Stomach (tissue), 9 donors: ENCODE results near the gene MYH6. TPM values are rescaled to one million over a fixed set of nuclear protein-coding genes. Genes with fewer than 3 reads are reported as not detected.

Experiments
- DNase-seq, 2 donors: peaks; one replicate each; pipeline versions ENCODE4 v3.0.0 to v3.0.0-alpha.2; 2013 to 2019
- H3K27ac ChIP-seq, 5 donors: fragments of 200-600 bp in 4 of 5; sonication (generic) in 4 of 5; one replicate each; pipeline ENCODE4 v1.5.1; 2013 to 2019; ENCODE audit warnings: mild to moderate bottlenecking in 1 of 5, moderate library complexity in 1 of 5
- H3K27me3 ChIP-seq, 3 donors: fragments of 200-600 bp; sonication (generic); one replicate each; pipeline ENCODE4 v1.5.1; 2017 to 2019; ENCODE audit warnings: mixed run types in 1 of 3
- H3K36me3 ChIP-seq, 4 donors: fragments of 200-600 bp; sonication (generic); 1 replicate in 3 of 4; 2 replicates in 1 of 4; pipeline ENCODE4 v1.5.1; 2016 to 2019
- H3K4me1 ChIP-seq, 4 donors: fragments of 200-600 bp; sonication (generic); one replicate each; pipeline ENCODE4 v1.5.1; 2016 to 2019
- H3K4me3 ChIP-seq, 4 donors: fragments of 200-600 bp; sonication (generic) in 3 of 4; one replicate each; pipeline ENCODE4 v1.5.1; 2016 to 2019; ENCODE audit warnings: mild to moderate bottlenecking in 1 of 4
- H3K9me3 ChIP-seq, 4 donors: fragments of 200-600 bp; sonication (generic); one replicate each; pipeline ENCODE4 v1.5.1; 2016 to 2019
- CTCF ChIP-seq, 7 experiments: fragments of 450-650 bp in 4 of 7; fragments of 200-600 bp in 3 of 7; sonication (generic) in 3 of 7; IDR thresholded peaks; one replicate each; pipeline ENCODE4 v1.5.1; 2016 to 2019; ENCODE audit warnings: antibody characterized with exemption in 7 of 7, control low read depth in 2 of 7, mild to moderate bottlenecking in 1 of 7
- EP300 ChIP-seq: sonication (generic); formaldehyde crosslinking; IDR thresholded peaks from one replicate; pipeline ENCODE4 v1.6.1; 2017; ENCODE audit warnings: antibody characterized with exemption
- POLR2A ChIP-seq, 4 donors: fragments of 450-650 bp; IDR thresholded peaks; one replicate each; pipeline ENCODE4 v1.6.1; 2016; ENCODE audit warnings: antibody characterized with exemption in 4 of 4, control low read depth in 2 of 4, mild to moderate bottlenecking in 1 of 4, moderate library complexity in 1 of 4
- POLR2AphosphoS5 ChIP-seq, 3 donors: sonication (generic); formaldehyde crosslinking; IDR thresholded peaks; one replicate each; pipeline ENCODE4 v1.6.1; 2016; ENCODE audit warnings: antibody characterized with exemption in 3 of 3
- WGBS, 5 donors: extraction: QIAGEN DNeasy Blood & Tissue Kit in 3 of 5; methylation state at CpG; one replicate each; pipeline versions ENCODE4 v1.1.5 to v1.1.7; 2013 to 2018; 5-methylcytosine and 5-hydroxymethylcytosine counted together
- intact Hi-C: fragments of 100-400 bp; cut with DNase I; formaldehyde crosslinking; loops from one replicate; pipeline ENCODE4 v1.15.1; 2023; ENCODE audit warnings: low total_unique reads
- polyA plus RNA-seq, 3 donors: library from polyadenylated mRNA; stranded (reverse); fragments of 200-250 nt; gene quantifications; one replicate each; pipeline ENCODE4 v1.2.3, GENCODE V29; 2013
- total RNA-seq, 5 donors: library from RNA; depleted of rRNA; stranded (reverse); fragments of >200 nt; gene quantifications; one replicate each; pipeline versions ENCODE4 v1.1.0 to v1.2.3, GENCODE V29; 2014 to 2016
- donor health status: healthy with polysubstance abuse.
- donor health status: Bipolar disorder and iron deficiency.
- donor health status: healthy.

The MYH6 gene
- total and polyA plus RNA-seq, 8 donors = 0.37 to 3.2 (median 0.97) TPM; not detected in 4

- DNase-seq = peak in 1 of 2 donors; percentile 24
- TF ChIP-seq POLR2A (IDR thresholded peaks at IDR 0.05) = no peak
- no peak for TF ChIP-seq CTCF (IDR thresholded peaks at IDR 0.05)
- no peak overlapping the region for H3K4me3 ChIP-seq
- 59 to 76% (median 73%) methylated on average over 6 to 9 of the region's 9 CpGs for WGBS, 5 donors
- no peaks in the 10 kb centered on the region for H3K36me3 ChIP-seq
- no peaks in the 10 kb centered on the region for H3K9me3 ChIP-seq
- H3K27me3 ChIP-seq = no peaks in the 10 kb centered on the region
- H3K27ac ChIP-seq = no peak overlapping the region
- peaks cover 0 to 14% (median 3%) of the 10 kb centered on the region in 4 donors for H3K4me1 ChIP-seq
- intact Hi-C loops = no loop called here
Measured at GRCh38 chr14:23442721-23443356, 34.8 kb upstream of the MYH6 start.

DNA sequence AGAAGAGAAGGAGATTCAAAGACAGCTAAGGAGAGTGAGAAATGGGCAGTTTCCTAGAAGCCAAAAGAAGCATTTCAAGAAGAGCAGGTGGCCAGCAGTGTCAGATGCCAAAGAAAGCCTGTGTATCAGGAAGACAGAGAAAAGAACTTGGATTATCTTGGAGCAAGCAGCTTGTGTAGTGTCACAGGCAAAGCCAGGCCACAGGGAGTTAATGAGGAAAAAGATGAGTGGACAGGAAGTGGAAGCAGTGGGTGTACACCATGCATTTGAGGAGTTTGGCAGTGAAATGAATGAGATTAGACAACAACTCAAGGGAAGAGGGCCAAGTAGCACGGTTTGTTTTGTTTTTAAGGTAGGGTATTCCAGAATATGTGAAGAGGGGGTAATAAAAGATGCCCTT lies 33.0 kb upstream of the MYH6 start:
- no peaks in the 10 kb centered on the region for H3K9me3 ChIP-seq
- TF ChIP-seq CTCF (IDR thresholded peaks at IDR 0.05) (no peak), EP300 (no peak), POLR2A (IDR thresholded peaks at IDR 0.05) (no peak), POLR2AphosphoS5 (IDR thresholded peaks at IDR 0.05) (no peak)
- H3K4me1 ChIP-seq = no peaks in the 10 kb centered on the region
- no peaks in the 10 kb centered on the region for H3K36me3 ChIP-seq
- DNase-seq = no peak
- no peak overlapping the region for H3K27ac ChIP-seq
- intact Hi-C loops = no loop called here
- H3K27me3 ChIP-seq = no peaks in the 10 kb centered on the region
- no peak overlapping the region for H3K4me3 ChIP-seq
- WGBS, 5 donors = 12 to 32% (median 17%) methylated on average over 1 of the region's 1 CpG

GRCh38 chr14:23439107-23439835 lies 31.2 kb upstream of the MYH6 start:
- intact Hi-C loops = no loop called here
- 86 to 95% (median 90%) methylated on average over 6 of the region's 6 CpGs for WGBS, 5 donors
- H3K27me3 ChIP-seq = no peaks in the 10 kb centered on the region
- no peak overlapping the region for H3K4me3 ChIP-seq
- TF ChIP-seq EP300 = no peak
- TF ChIP-seq POLR2A (IDR thresholded peaks at IDR 0.05) = no peak
- no peak for TF ChIP-seq CTCF (IDR thresholded peaks at IDR 0.05)
- no peak for TF ChIP-seq POLR2AphosphoS5 (IDR thresholded peaks at IDR 0.05)
- no peaks in the 10 kb centered on the region for H3K36me3 ChIP-seq
- H3K27ac ChIP-seq = no peak overlapping the region
- H3K4me1 ChIP-seq = no peaks in the 10 kb centered on the region
- H3K9me3 ChIP-seq = no peaks in the 10 kb centered on the region
- DNase-seq = no peak

DNA sequence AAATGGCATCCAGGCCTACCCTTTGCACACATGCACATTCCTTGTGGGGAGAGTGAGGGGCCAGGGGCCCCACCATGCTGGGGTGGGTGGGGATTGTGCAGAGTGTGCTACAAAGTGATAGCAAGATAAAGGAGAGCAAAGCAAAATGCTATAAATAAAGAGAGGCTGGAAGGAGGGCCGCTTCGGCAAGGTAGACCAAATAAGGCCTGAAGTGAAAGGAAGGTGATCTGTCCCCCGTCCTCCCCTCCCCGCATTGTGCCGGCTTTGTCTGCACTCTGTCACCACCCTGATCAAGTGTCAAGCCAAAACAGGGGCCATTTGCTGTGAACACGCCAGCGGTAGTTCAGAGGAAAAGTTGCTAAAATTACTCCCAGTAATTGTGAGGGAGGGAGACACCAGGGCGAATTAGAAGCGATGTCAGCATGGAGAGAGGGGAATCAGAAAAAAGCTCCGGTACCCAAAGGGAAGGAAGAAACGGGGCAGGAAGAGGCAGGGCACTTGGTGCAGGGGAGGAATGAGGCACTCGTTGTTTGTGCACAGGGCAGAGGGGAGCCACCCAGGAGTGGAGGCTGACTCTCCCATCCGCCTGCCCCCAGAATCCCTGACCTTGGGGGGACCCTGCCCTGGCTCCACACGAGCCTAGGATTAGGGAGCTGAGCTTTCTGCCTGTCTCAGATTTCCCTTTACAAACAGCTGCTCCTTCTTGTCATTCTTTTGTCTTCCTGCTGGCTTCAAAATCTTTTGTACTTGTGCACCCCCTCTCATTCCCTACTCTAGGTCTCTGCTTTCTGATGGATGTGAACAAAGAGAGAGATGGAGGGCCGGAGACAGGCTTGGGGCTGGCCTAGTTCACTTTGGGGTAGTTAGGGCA lies 30.3 kb upstream of the MYH6 start:
- H3K4me1 ChIP-seq = no peaks in the 10 kb centered on the region
- WGBS, 5 donors = 51 to 62% (median 59%) methylated on average over 15 of the region's 15 CpGs
- no peaks in the 10 kb centered on the region for H3K9me3 ChIP-seq
- no peak overlapping the region for H3K4me3 ChIP-seq
- TF ChIP-seq EP300 = no peak
- TF ChIP-seq POLR2AphosphoS5 (IDR thresholded peaks at IDR 0.05) = no peak
- TF ChIP-seq POLR2A (IDR thresholded peaks at IDR 0.05) = no peak
- no peak for TF ChIP-seq CTCF (IDR thresholded peaks at IDR 0.05)
- intact Hi-C loops = no loop called here
- peak overlapping the region in 1 of 5 donors; percentile 2 for H3K27ac ChIP-seq
- DNase-seq = peak in 1 of 2 donors; percentile 51
- H3K27me3 ChIP-seq = peaks cover 0 to 2% (median 0%) of the 10 kb centered on the region in 3 donors
- H3K36me3 ChIP-seq = no peaks in the 10 kb centered on the region
